ENCODE results near the gene OIT3.
"Not testable (repeated sequence)": the region's sequence is repeated elsewhere in the genome, so short reads cannot be mapped to it uniquely, and the experiment has no call there.

The OIT3 gene

GRCh38 chr10:72898616-72899015, 5.1 kb downstream of the OIT3 start:
- no peak overlapping the region for H3K4me3 ChIP-seq (replicated peaks; ENCODE audit: low read depth, low read length)
- TF ChIP-seq CTCF (IDR thresholded peaks at IDR 0.05; ENCODE audit: low read length, missing control alignments), result no peak
- DNase-seq (ENCODE audit: low read depth), result no peak

GRCh38 chr10:72899545-72899944, 6.0 kb downstream of the OIT3 start:
- TF ChIP-seq CTCF (IDR thresholded peaks at IDR 0.05; ENCODE audit: low read length, missing control alignments), result no peak
- DNase-seq (ENCODE audit: low read depth), result no peak
- H3K4me3 ChIP-seq (replicated peaks; ENCODE audit: low read depth, low read length), result no peak overlapping the region

DNA sequence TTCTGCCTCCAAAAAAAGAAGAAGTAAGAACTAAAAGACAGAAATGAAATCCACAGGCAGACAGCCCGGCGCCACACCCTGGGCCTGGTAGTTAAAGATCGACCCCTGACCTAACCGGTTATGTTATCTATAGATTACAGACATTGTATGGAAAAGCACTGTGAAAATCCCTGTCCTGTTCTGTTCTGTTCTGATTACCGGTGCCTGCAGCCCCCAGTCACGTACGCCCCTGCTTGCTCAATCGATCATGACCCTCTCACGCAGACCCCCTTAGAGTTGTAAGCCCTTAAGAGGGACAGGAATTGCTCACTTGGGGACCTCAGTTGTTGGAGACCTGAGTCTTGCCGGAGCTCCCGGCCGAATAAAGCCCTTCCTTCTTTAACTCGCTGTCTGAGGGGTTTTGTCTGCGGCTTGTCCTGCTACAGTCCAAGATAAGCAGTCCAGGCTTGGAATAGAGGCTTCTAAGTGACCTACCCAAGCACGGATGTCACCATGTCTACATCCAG, 10.5 kb downstream of the OIT3 start:
- not testable (repeated sequence) for DNase-seq (ENCODE audit: low read depth); H3K4me3 ChIP-seq (replicated peaks; ENCODE audit: low read depth, low read length)

GRCh38 chr10:72904806-72905205, 11.3 kb downstream of the OIT3 start:
- TF ChIP-seq CTCF (IDR thresholded peaks at IDR 0.05; ENCODE audit: low read length, missing control alignments), result no peak
- DNase-seq (ENCODE audit: low read depth), result no peak

DNA sequence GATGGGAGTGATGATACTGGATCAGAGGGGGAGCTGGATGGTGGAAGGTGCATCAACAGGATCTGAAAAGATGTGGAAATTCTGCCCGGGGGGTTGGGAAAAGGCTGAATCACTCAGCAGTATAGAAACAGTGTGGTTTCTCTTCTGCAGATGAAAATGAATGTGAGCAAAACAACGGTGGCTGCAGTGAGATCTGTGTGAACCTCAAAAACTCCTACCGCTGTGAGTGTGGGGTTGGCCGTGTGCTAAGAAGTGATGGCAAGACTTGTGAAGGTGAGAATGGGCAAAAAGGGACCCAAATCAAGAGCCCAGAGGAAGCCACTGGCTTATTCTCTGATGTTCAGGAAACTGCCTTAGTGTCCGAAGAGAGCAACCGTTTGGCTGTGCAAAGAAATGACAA, 12.9 kb downstream of the OIT3 start:
- no peak overlapping the region for H3K4me3 ChIP-seq (replicated peaks; ENCODE audit: low read depth, low read length)
- TF ChIP-seq CTCF (IDR thresholded peaks at IDR 0.05; ENCODE audit: low read length, missing control alignments), result no peak
- DNase-seq (ENCODE audit: low read depth), result no peak

More at GRCh38 chr10:72904806-72905205, 11.3 kb downstream of the OIT3 start:
- no peak overlapping the region for H3K4me3 ChIP-seq (replicated peaks; ENCODE audit: low read depth, low read length)

DNA sequence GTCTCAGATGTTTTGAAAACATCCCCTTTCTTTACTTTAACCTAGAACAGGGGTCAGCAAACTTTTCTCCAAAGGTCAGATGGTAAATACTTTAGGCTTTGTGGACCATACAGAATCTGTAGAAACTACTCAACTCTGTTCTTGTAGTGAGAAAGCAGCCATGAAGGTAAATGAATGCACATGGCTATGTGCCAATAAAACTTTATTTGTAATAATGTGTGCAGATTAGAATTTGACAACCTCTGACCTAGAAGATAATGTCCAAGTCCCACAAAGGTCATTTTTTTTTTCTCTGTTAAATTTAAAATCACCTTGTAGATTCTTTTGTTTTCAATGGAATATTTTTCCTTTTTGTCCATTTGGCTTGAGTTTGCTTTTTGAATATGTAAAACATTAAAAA, 17.2 kb downstream of the OIT3 start:
- no peak for TF ChIP-seq CTCF (IDR thresholded peaks at IDR 0.05; ENCODE audit: low read length, missing control alignments)
- no peak overlapping the region for H3K4me3 ChIP-seq (replicated peaks; ENCODE audit: low read depth, low read length)
- DNase-seq (ENCODE audit: low read depth), result no peak

DNA sequence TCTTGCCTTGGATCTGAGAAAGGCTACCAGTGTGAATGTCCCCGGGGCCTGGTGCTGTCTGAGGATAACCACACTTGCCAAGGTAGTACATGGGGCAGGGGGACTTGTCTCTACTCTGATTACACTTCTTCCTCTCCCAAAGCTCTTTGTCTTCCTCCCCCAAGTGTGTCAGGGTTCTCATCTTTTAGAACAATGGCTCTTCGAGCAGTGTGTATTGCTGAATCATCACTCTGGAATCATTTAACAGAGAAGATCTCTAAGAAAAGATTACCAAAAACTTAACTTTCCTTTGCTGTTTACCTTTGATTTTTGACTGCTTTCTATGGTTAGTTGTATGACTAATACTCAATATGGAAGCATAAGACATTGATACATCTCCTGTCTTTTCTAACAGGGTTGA, 18.2 kb downstream of the OIT3 start:
- peak; percentile 24 for DNase-seq (ENCODE audit: low read depth)
- no peak for TF ChIP-seq CTCF (IDR thresholded peaks at IDR 0.05; ENCODE audit: low read length, missing control alignments)

More for the DNA sequence above, 18.2 kb downstream of the OIT3 start:
- no peak overlapping the region for H3K4me3 ChIP-seq (replicated peaks; ENCODE audit: low read depth, low read length)
